GM12878 (cell line): ENCODE results near the gene TMED7. TPM values are rescaled to one million over a fixed set of nuclear protein-coding genes. Genes with fewer than 3 reads are reported as not detected.

Experiments used
- ATF3 ChIP-seq: IDR thresholded peaks from 2 replicates; pipeline ENCODE4 v1.6.1; 2011; ENCODE audit warnings: low read depth, mild to moderate bottlenecking, low read length, moderate library complexity, borderline replicate concordance; ENCODE audit errors: extremely low read depth
- CBFB ChIP-seq: IDR thresholded peaks from 2 replicates; pipeline ENCODE4 v1.6.1; 2016; ENCODE audit warnings: antibody characterized with exemption, low read depth
- CBX3 ChIP-seq: fragments of 200-600 bp; sonication (generic); IDR thresholded peaks from 2 replicates; pipeline ENCODE4 v1.6.1; 2016; ENCODE audit warnings: low read depth, borderline replicate concordance
- CBX5 ChIP-seq: sonication (generic); IDR thresholded peaks from 2 replicates; pipeline ENCODE4 v1.6.1; 2016; ENCODE audit warnings: low read depth, moderate library complexity, mild to moderate bottlenecking, inconsistent platforms
- DPF2 ChIP-seq: fragments of 450-650 bp; IDR thresholded peaks from 2 replicates; pipeline ENCODE4 v1.6.1; 2017; ENCODE audit warnings: mild to moderate bottlenecking
- EP300 ChIP-seq, 2 experiments: fragments of 150-350 bp in 1 of 2; IDR thresholded peaks; 2 replicates each; pipeline ENCODE4 v1.6.1; 2011 to 2012; ENCODE audit warnings: low read depth in 2 of 2, low read length in 2 of 2, borderline replicate concordance in 1 of 2, improper control_type of control experiment in 1 of 2, inconsistent platforms in 1 of 2; ENCODE audit not compliant: control insufficient read depth in 1 of 2
- ESRRA ChIP-seq: IDR thresholded peaks from 2 replicates; pipeline ENCODE4 v1.6.1; 2012; ENCODE audit warnings: mild to moderate bottlenecking, low read length, improper control_type of control experiment
- EZH2 ChIP-seq: IDR thresholded peaks from 2 replicates; pipeline ENCODE4 v1.6.1; 2012; ENCODE audit warnings: low read depth, mild to moderate bottlenecking, control low read depth, inconsistent platforms, low read length, borderline replicate concordance; ENCODE audit not compliant: control insufficient read depth
- FOXK2 ChIP-seq: fragments of 450-650 bp; IDR thresholded peaks from 2 replicates; pipeline ENCODE4 v1.6.1; 2017; ENCODE audit warnings: mild to moderate bottlenecking, moderate library complexity
- GABPA ChIP-seq: IDR thresholded peaks from 2 replicates; pipeline ENCODE4 v1.6.1; 2014; ENCODE audit warnings: antibody characterized with exemption, low read depth, mild to moderate bottlenecking, inconsistent platforms
- JUNB ChIP-seq: IDR thresholded peaks from 2 replicates; pipeline ENCODE4 v1.6.1; 2016; ENCODE audit warnings: antibody characterized with exemption, mild to moderate bottlenecking
- MTA2 ChIP-seq: fragments of 450-650 bp; IDR thresholded peaks from 2 replicates; pipeline ENCODE4 v1.6.1; 2016; ENCODE audit warnings: low read depth, mild to moderate bottlenecking, moderate library complexity
- NBN ChIP-seq: fragments of 450-650 bp; IDR thresholded peaks from 2 replicates; pipeline ENCODE4 v1.6.1; 2016
- NR2C1 ChIP-seq: fragments of 450-650 bp; IDR thresholded peaks from 2 replicates; pipeline ENCODE4 v1.6.1; 2017; ENCODE audit warnings: antibody characterized with exemption, mild to moderate bottlenecking, moderate library complexity
- POLR2AphosphoS5 ChIP-seq: IDR thresholded peaks from 2 replicates; pipeline ENCODE4 v1.6.1; 2011; ENCODE audit warnings: mild to moderate bottlenecking, low read length, inconsistent platforms
- RAD21 ChIP-seq: IDR thresholded peaks from 2 replicates; pipeline ENCODE4 v1.6.1; 2011; ENCODE audit warnings: mild to moderate bottlenecking, low read depth, low read length, moderate library complexity; ENCODE audit not compliant: insufficient read depth
- RUNX3 ChIP-seq: IDR thresholded peaks from 2 replicates; pipeline ENCODE4 v1.6.1; 2012; ENCODE audit warnings: low read length, inconsistent platforms
- SMARCA5 ChIP-seq: fragments of 450-650 bp; IDR thresholded peaks from 2 replicates; pipeline ENCODE4 v1.6.1; 2017; ENCODE audit warnings: mild to moderate bottlenecking
- SMC3 ChIP-seq: IDR thresholded peaks from 2 replicates; pipeline ENCODE4 v1.6.1; 2011; ENCODE audit warnings: low read length, improper control_type of control experiment, borderline replicate concordance
- ZNF217 ChIP-seq: fragments of 450-650 bp; IDR thresholded peaks from 2 replicates; pipeline ENCODE4 v1.6.1; 2017; ENCODE audit warnings: antibody characterized with exemption, mild to moderate bottlenecking
- polyA plus RNA-seq, 11 experiments: library from polyadenylated mRNA; depleted of rRNA in 4 of 11; unstranded in 6 of 11; stranded (reverse) in 5 of 11; fragments of >200 nt; fragmentation: Nextera tagmentation in 4 of 11; fragmentation: Illumina TruSeq in 1 of 11; extraction: Ambion mirVana in 4 of 11; extraction: Trizol in 1 of 11; gene quantifications; 1 replicate in 1 of 11; 2 replicates in 10 of 11; pipeline versions ENCODE4 v1.2.1 to v1.2.3, GENCODE V29; 2011 to 2016; ENCODE audit warnings: inconsistent platforms in 2 of 11, missing spikeins in 2 of 11, low read depth in 1 of 11
- total RNA-seq, 4 experiments: library from RNA; depleted of rRNA in 3 of 4; stranded (reverse); fragments of >200 nt in 3 of 4; fragmentation: Illumina TruSeq in 1 of 4; extraction: Trizol in 1 of 4; gene quantifications; 2 replicates each; pipeline versions ENCODE4 v1.2.1 to v1.2.3, GENCODE V29; 2013 to 2021
- TF ChIP-seq, protein P1 (sequence below): fragments of 450-650 bp; IDR thresholded peaks from 2 replicates; pipeline ENCODE4 v1.6.1; 2016; ENCODE audit warnings: mild to moderate bottlenecking
- TF ChIP-seq, protein P2 (sequence below): IDR thresholded peaks from 2 replicates; pipeline ENCODE4 v1.6.1; 2012; ENCODE audit warnings: improper control_type of control experiment, low read depth, low read length; ENCODE audit not compliant: insufficient replicate concordance

The TMED7 gene
- total and polyA plus RNA-seq, 10 of the 15 experiments (the other 5 are each of a cell fraction or from before 2014, with no cell fraction given), result 8.0 to 37.3 (median 25.2) TPM

- TF ChIP-seq EP300 (IDR thresholded peaks at IDR 0.05; ENCODE audit: borderline replicate concordance in 1 of 2, control insufficient read depth in 1 of 2, low read depth in 2 of 2, low read length in 2 of 2) (peak; percentile 7 to 25; a peak in 1 of 4 replicates), CBX5 (0 out of 2 replicates have a peak, but pooled peaks have one; percentile 49), NBN (0 out of 2 replicates have a peak, but pooled peaks have one; percentile 36), MTA2 (no peak; the same call in 1 of the 2 replicates), ATF3 (no peak), RUNX3 (peak; percentile 91), SMC3 (peak; percentile 92), DPF2 (peak; percentile 56; the same call in 1 of the 2 replicates), JUNB (no peak), NR2C1 (no peak), CBX3 (no peak), GABPA (no peak), CBFB (peak; percentile 46; the same call in 1 of the 2 replicates), EZH2 (no peak), RAD21 (peak; percentile 99), ZNF217 (peak; percentile 32; the same call in 1 of the 2 replicates), SMARCA5 (0 out of 2 replicates have a peak, but pooled peaks have one; percentile 22), POLR2AphosphoS5 (no peak), ESRRA (no peak), FOXK2 (no peak)
- TF ChIP-seq, protein P1, sequence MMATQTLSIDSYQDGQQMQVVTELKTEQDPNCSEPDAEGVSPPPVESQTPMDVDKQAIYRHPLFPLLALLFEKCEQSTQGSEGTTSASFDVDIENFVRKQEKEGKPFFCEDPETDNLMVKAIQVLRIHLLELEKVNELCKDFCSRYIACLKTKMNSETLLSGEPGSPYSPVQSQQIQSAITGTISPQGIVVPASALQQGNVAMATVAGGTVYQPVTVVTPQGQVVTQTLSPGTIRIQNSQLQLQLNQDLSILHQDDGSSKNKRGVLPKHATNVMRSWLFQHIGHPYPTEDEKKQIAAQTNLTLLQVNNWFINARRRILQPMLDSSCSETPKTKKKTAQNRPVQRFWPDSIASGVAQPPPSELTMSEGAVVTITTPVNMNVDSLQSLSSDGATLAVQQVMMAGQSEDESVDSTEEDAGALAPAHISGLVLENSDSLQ, result no peak; the same call in 1 of the 2 replicates
- TF ChIP-seq, protein P2, sequence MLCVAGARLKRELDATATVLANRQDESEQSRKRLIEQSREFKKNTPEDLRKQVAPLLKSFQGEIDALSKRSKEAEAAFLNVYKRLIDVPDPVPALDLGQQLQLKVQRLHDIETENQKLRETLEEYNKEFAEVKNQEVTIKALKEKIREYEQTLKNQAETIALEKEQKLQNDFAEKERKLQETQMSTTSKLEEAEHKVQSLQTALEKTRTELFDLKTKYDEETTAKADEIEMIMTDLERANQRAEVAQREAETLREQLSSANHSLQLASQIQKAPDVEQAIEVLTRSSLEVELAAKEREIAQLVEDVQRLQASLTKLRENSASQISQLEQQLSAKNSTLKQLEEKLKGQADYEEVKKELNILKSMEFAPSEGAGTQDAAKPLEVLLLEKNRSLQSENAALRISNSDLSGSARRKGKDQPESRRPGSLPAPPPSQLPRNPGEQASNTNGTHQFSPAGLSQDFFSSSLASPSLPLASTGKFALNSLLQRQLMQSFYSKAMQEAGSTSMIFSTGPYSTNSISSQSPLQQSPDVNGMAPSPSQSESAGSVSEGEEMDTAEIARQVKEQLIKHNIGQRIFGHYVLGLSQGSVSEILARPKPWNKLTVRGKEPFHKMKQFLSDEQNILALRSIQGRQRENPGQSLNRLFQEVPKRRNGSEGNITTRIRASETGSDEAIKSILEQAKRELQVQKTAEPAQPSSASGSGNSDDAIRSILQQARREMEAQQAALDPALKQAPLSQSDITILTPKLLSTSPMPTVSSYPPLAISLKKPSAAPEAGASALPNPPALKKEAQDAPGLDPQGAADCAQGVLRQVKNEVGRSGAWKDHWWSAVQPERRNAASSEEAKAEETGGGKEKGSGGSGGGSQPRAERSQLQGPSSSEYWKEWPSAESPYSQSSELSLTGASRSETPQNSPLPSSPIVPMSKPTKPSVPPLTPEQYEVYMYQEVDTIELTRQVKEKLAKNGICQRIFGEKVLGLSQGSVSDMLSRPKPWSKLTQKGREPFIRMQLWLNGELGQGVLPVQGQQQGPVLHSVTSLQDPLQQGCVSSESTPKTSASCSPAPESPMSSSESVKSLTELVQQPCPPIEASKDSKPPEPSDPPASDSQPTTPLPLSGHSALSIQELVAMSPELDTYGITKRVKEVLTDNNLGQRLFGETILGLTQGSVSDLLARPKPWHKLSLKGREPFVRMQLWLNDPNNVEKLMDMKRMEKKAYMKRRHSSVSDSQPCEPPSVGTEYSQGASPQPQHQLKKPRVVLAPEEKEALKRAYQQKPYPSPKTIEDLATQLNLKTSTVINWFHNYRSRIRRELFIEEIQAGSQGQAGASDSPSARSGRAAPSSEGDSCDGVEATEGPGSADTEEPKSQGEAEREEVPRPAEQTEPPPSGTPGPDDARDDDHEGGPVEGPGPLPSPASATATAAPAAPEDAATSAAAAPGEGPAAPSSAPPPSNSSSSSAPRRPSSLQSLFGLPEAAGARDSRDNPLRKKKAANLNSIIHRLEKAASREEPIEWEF, result no peak
These were observed 8.7 kb upstream of the TMED7 start (continued) for GRCh38 chr5:115634343-115635132.
